Activated T-cell treated with anti-CD3 and anti-CD28 coated beads, Interleukin-2, amount 50 U/mL, for 24 hours (primary cell): ENCODE data around the gene RIMKLB.

Source experiments
- DNase-seq: peaks from one replicate; pipeline ENCODE4 v3.0.0-alpha.2; 2020
- H3K27ac Mint-ChIP-seq: 2 replicates; pipeline ENCODE4 v1.8.0; 2020; ENCODE audit warnings: mild to moderate bottlenecking, mixed read lengths
- H3K27me3 Mint-ChIP-seq: 2 replicates; pipeline ENCODE4 v1.8.0; 2020; ENCODE audit warnings: mixed read lengths
- H3K36me3 Mint-ChIP-seq: 2 replicates; pipeline ENCODE4 v1.8.0; 2020; ENCODE audit warnings: low read depth, mixed read lengths
- H3K4me1 Mint-ChIP-seq: 2 replicates; pipeline ENCODE4 v1.8.0; 2020; ENCODE audit warnings: low read depth, mixed read lengths
- H3K4me3 Mint-ChIP-seq: 2 replicates; pipeline ENCODE4 v1.8.0; 2020; ENCODE audit warnings: mild to moderate bottlenecking, moderate library complexity, mixed read lengths
- H3K9me3 Mint-ChIP-seq: 2 replicates; pipeline ENCODE4 v1.8.0; 2020; ENCODE audit warnings: mixed read lengths

The RIMKLB gene

GRCh38 chr12:8677362-8677761 lies 20.4 kb upstream of the RIMKLB start:
- no peak for DNase-seq
- Mint-ChIP-seq H3K9me3 (no peaks in the 10 kb centered on the region), H3K27ac (no peak overlapping the region), H3K4me3 (no peak overlapping the region), H3K36me3 (no peaks in the 10 kb centered on the region), H3K4me1 (peaks cover 14% of the 10 kb centered on the region), H3K27me3 (no peaks in the 10 kb centered on the region)

DNA sequence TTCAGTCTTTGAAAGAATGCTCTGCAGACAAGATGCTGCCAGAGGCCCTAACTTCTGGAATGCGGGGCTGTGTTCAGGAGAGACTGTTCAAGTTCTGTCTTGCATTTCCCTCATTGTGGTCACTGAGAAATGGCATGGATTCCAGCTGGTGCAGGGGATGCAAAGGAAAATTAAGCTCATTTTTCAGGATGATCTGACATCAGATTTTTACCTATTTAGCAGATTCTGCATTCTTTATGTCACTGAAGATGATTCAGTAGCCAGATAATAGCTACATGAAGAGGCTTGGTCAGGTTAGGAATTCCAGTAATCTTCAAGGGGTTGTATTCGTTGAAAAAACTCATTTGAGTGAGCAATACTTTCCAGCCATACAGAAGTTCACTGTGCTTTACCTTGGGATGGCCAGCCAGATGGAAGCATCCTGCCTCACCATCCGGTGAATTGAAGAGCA lies 19.1 kb upstream of the RIMKLB start:
- no peak for DNase-seq
- Mint-ChIP-seq H3K27ac (no peak overlapping the region), H3K4me3 (no peak overlapping the region), H3K27me3 (no peaks in the 10 kb centered on the region), H3K36me3 (no peaks in the 10 kb centered on the region), H3K4me1 (peaks cover 14% of the 10 kb centered on the region), H3K9me3 (no peaks in the 10 kb centered on the region)

DNA sequence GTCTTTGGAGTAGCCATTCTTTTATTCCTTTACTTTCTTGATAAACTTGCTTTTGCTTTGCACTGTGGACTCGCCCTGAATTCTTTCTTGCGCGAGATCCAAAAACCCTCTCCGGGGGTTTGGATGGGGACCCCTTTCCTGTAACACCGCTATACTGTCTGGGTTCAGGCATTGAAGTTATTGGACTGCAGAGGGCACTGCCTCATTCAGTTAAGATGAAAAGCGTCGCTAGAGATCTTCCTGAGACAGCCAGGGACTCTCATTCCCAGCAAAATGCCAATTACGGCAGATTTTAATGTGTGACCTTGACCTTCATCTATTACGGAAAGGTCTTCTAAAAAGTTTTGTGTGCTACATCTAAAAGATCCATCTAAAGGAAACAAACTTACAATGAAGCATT lies 17.3 kb upstream of the RIMKLB start:
- peaks cover 9% of the 10 kb centered on the region for H3K4me1 Mint-ChIP-seq
- H3K36me3 Mint-ChIP-seq, result no peaks in the 10 kb centered on the region
- H3K9me3 Mint-ChIP-seq, result no peaks in the 10 kb centered on the region
- no peak for DNase-seq
- H3K27me3 Mint-ChIP-seq, result no peaks in the 10 kb centered on the region
- H3K27ac Mint-ChIP-seq, result no peak overlapping the region
- no peak overlapping the region for H3K4me3 Mint-ChIP-seq

- Mint-ChIP-seq H3K4me3 (no peak overlapping the region), H3K4me1 (peaks cover 4% of the 10 kb centered on the region), H3K36me3 (no peaks in the 10 kb centered on the region), H3K9me3 (no peaks in the 10 kb centered on the region), H3K27me3 (no peaks in the 10 kb centered on the region), H3K27ac (no peak overlapping the region)
- no peak for DNase-seq
Observed at GRCh38 chr12:8681129-8681884, 16.5 kb upstream of the RIMKLB start.

DNA sequence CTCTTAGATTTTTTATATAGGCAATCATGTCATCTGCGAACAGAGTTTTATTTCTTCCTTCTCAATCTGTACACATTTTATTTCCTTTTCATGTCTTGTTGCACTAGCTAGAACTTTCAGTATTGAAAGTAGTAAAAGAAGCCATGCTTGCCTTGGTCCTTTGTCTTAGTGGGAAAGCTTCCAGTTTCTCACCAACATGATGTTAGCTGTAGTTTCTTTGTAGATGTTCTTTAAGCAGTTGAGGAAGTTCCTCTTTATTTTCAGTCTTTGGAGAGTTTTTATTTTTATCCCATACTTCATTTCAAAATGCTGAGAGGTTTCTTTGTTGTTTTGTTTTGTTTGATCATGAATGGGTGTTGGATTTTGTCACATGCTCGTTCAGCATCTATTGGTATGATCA lies 12.7 kb upstream of the RIMKLB start:
- H3K9me3 Mint-ChIP-seq, result no peaks in the 10 kb centered on the region

DNA sequence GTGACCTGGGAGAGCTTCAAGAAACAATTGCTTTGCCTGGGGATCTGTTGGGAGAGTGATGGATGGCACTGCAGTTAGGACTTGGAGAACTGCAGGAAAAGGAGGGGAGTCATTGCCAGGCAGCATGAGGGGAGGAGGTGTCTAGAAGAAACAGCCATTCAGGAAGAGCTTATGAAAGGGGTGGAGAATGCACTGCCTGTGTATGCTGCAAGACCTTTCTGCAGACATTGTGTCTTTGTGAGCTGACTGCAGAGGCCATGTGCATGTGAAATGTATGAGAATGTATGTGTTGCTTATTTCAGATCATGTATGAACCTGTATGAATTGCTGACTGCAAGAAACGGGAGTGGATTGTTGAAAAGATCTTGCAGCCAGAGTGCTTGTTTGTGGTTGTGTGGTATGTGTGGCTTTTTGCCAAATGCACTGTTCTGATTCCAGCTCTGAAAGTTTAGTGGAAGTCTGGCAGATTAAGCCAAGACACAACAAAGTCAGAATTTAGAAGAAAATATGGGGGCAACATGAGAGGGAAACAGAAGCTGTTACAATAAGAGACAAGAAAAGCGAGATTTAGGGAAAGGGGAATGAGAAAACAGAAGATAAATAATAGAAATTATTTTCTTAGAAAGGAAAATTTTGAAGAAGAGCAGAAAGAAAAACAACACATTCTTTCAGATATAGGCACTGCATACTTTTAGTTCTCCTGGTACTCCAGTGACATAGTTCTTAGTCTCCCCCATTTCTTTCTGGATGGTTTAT lies 9.8 kb upstream of the RIMKLB start:
- no peak for DNase-seq
- H3K4me3 Mint-ChIP-seq, result no peak overlapping the region
- no peaks in the 10 kb centered on the region for H3K9me3 Mint-ChIP-seq
- H3K27ac Mint-ChIP-seq, result no peak overlapping the region
- peaks cover 5% of the 10 kb centered on the region for H3K4me1 Mint-ChIP-seq
- H3K36me3 Mint-ChIP-seq, result no peaks in the 10 kb centered on the region
- no peaks in the 10 kb centered on the region for H3K27me3 Mint-ChIP-seq

More for the DNA sequence above, 12.7 kb upstream of the RIMKLB start:
- H3K36me3 Mint-ChIP-seq, result no peaks in the 10 kb centered on the region
- DNase-seq, result no peak
- peaks cover 4% of the 10 kb centered on the region for H3K4me1 Mint-ChIP-seq
- no peak overlapping the region for H3K4me3 Mint-ChIP-seq
- H3K27me3 Mint-ChIP-seq, result no peaks in the 10 kb centered on the region
- H3K27ac Mint-ChIP-seq, result no peak overlapping the region

DNA sequence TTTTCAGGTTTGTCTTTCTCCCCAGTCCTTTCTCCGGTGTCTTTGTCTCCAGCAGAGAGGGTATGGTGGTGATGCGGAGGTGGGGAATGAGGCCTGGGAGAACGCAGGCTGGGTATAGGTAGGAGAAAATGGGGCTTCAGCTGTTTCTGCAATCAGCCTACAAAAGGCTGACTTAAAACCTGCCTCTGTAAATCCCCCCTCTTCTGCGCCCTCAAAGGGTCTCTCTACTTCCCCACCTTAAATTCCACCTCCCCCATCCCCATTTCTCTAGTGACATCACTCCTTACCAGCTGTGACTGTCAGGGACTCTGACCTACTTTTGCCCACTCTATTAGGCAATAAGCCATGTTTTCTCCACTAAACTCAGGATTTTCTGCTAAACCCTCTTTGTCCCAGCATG lies 8.1 kb upstream of the RIMKLB start:
- H3K27ac Mint-ChIP-seq, result no peak overlapping the region
- DNase-seq, result no peak
- no peaks in the 10 kb centered on the region for H3K27me3 Mint-ChIP-seq
- H3K4me1 Mint-ChIP-seq, result peaks cover 6% of the 10 kb centered on the region
- no peaks in the 10 kb centered on the region for H3K9me3 Mint-ChIP-seq
- no peaks in the 10 kb centered on the region for H3K36me3 Mint-ChIP-seq
- no peak overlapping the region for H3K4me3 Mint-ChIP-seq

DNA sequence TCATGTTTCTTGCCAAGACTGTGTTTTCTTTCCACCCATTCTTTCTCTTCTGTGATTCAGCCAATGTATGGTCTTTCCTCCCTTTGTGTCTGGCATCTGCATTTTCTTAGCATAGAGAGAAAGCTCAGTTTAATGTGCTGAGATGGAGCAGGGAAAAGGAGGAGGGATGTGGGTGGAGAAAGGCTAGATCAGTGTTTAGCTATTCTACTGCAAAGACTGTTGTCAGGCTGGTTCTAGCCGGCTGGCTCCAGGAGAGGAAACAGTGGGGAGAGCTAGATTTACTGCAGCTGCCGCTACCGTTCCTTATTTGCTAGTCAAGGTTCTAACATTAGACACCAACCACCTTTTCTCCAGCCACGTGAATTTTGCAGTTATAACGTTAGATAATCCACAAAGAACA lies 5.2 kb upstream of the RIMKLB start:
- Mint-ChIP-seq H3K4me3 (no peak overlapping the region), H3K27ac (no peak overlapping the region), H3K36me3 (no peaks in the 10 kb centered on the region), H3K9me3 (no peaks in the 10 kb centered on the region), H3K4me1 (peaks cover 14% of the 10 kb centered on the region), H3K27me3 (peaks cover 3% of the 10 kb centered on the region)
- DNase-seq, result no peak

DNA sequence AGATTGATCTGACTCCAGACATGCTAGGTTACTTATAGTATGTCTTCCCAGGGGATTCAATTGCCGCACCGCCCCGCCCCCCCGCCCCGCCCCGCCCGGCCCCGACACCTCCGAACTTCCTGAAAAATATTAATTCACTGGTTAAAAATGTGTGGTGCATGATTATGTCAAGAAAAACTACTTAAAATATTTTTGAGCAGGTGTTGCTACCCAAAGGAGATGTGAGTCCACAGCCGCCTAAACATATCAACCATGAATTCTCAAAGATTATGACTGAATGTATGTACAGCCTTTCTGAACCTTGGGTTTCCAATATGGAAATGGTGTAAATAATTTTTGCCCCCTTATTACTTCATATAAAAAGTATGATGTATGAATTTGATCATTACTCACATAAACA lies 2.7 kb upstream of the RIMKLB start:
- Mint-ChIP-seq H3K4me1 (peaks cover 25% of the 10 kb centered on the region), H3K9me3 (no peaks in the 10 kb centered on the region), H3K27ac (no peak overlapping the region), H3K27me3 (peaks cover 3% of the 10 kb centered on the region), H3K4me3 (no peak overlapping the region), H3K36me3 (no peaks in the 10 kb centered on the region)
- DNase-seq, result no peak

GRCh38 chr12:8696442-8697090 lies 1.2 kb upstream of the RIMKLB start:
- peaks cover 3% of the 10 kb centered on the region for H3K27me3 Mint-ChIP-seq
- DNase-seq, result no peak
- peak overlapping the region; percentile 66 for H3K27ac Mint-ChIP-seq
- H3K4me3 Mint-ChIP-seq, result peak overlapping the region; percentile 87
- H3K36me3 Mint-ChIP-seq, result no peaks in the 10 kb centered on the region
- H3K4me1 Mint-ChIP-seq, result peaks cover 27% of the 10 kb centered on the region
- no peaks in the 10 kb centered on the region for H3K9me3 Mint-ChIP-seq

GRCh38 chr12:8697120-8697475 lies 693 bp upstream of the RIMKLB start:
- no peaks in the 10 kb centered on the region for H3K36me3 Mint-ChIP-seq
- H3K9me3 Mint-ChIP-seq, result no peaks in the 10 kb centered on the region
- DNase-seq, result no peak
- peak overlapping the region; percentile 66 for H3K27ac Mint-ChIP-seq
- peak overlapping the region; percentile 87 for H3K4me3 Mint-ChIP-seq
- peaks cover 3% of the 10 kb centered on the region for H3K27me3 Mint-ChIP-seq
- H3K4me1 Mint-ChIP-seq, result peaks cover 28% of the 10 kb centered on the region

DNA sequence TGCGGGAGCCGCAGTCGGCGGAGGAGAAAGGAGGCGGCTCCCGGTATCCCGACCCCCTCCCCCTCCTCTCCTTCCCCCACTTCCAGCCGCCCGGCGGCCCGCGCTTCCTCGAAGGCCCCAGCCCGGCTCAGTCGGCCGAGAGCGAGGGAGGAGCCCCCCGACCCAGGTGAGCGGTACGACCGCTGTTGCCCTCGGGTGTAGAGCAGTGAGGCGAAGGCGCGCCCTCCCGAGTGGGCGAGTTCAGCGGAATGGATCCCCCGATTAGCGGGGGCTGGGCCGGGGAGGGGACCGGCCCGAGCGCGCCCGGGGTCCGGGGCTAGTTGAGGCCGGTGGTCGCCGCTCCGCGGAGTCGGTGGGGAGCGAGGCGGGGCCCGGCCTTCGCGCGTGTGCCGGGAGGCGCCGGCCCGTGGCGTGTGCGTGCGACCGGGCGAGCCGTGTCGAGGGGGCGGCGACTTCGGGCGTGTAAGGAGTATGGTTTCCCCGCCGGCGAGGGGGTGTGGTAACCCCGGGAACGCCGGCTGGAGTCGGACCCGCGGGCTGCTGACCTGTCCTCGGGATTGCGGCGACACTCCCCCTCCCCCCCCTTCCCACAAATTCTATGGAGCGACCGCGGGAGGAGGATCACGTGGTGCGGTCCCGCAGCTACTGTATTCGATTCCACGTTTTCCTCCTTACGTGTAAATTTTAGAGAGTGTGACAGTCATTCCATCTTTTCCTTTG lies 501 bp downstream of the RIMKLB start:
- Mint-ChIP-seq H3K27ac (peak overlapping the region; percentile 88), H3K4me1 (peaks cover 23% of the 10 kb centered on the region), H3K36me3 (no peaks in the 10 kb centered on the region), H3K9me3 (no peaks in the 10 kb centered on the region), H3K4me3 (peak overlapping the region; percentile 87), H3K27me3 (peaks cover 3% of the 10 kb centered on the region)
- no peak for DNase-seq

DNA sequence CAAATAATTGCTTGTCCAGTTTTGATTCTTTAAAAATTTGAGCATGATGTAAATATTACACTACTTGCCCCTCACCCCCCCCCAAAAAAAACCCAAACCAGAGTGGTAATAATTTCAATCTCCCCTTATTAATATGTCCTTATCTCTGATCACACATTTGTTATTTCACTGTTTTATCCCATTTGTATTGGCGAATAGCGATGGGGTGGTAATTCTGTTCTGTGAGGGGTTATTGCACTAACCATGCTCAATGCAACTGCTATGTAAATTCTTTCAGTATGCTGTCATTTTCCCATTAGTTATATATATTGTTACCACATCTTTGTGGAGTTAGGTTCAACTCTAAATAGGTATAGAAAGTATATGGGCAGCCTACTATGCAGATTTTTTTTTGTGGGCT lies 1.1 kb downstream of the RIMKLB start:
- no peaks in the 10 kb centered on the region for H3K36me3 Mint-ChIP-seq
- peaks cover 23% of the 10 kb centered on the region for H3K4me1 Mint-ChIP-seq
- peak overlapping the region; percentile 87 for H3K4me3 Mint-ChIP-seq
- peaks cover 3% of the 10 kb centered on the region for H3K27me3 Mint-ChIP-seq
- DNase-seq, result no peak
- no peaks in the 10 kb centered on the region for H3K9me3 Mint-ChIP-seq
- peak overlapping the region; percentile 77 for H3K27ac Mint-ChIP-seq

- Mint-ChIP-seq H3K36me3 (no peaks in the 10 kb centered on the region), H3K4me1 (peaks cover 23% of the 10 kb centered on the region), H3K27me3 (peaks cover 3% of the 10 kb centered on the region), H3K4me3 (peak overlapping the region; percentile 54), H3K27ac (no peak overlapping the region), H3K9me3 (no peaks in the 10 kb centered on the region)
- DNase-seq, result no peak
Observed at GRCh38 chr12:8699714-8700113, 1.9 kb downstream of the RIMKLB start.
